Gastroesophageal sphincter (tissue), 3 donors: Measurements from ENCODE around the gene DNAI2.

Source experiments
- POLR2A ChIP-seq, 2 donors: fragments of 450-650 bp; IDR thresholded peaks; one replicate each; pipeline ENCODE4 v1.6.1; 2017; ENCODE audit warnings: antibody characterized with exemption in 2 of 2, mild to moderate bottlenecking in 2 of 2, moderate library complexity in 1 of 2
- TF ChIP-seq, protein P1 (sequence below), 4 experiments: fragments of 200-600 bp in 2 of 4; fragments of 450-650 bp in 2 of 4; sonication (generic) in 1 of 4; IDR thresholded peaks; one replicate each; pipeline ENCODE4 v1.5.1; 2017 to 2019; ENCODE audit warnings: antibody characterized with exemption in 4 of 4, mild to moderate bottlenecking in 2 of 4, moderate library complexity in 2 of 4

DNA sequence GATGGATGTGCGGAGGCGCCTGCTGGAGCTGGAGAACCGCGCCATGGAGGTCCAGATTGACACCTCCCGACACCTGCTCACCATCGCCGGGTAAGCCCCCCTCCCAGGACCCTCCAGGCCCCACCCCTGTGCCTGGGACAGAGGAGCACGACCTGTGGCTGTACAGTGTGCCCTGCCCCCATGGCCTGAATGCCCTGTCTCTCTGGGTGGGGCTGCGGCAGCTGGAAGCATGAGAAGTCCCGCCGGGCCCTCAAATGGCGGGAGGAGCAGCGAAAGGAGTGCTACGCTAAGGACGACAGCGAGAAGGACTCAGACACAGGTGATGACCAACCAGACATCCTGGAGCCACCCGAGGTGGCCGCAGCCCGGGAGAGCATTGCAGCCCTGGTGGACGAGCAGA is 76.5 kb downstream of the DNAI2 start:
- TF ChIP-seq, protein P1, sequence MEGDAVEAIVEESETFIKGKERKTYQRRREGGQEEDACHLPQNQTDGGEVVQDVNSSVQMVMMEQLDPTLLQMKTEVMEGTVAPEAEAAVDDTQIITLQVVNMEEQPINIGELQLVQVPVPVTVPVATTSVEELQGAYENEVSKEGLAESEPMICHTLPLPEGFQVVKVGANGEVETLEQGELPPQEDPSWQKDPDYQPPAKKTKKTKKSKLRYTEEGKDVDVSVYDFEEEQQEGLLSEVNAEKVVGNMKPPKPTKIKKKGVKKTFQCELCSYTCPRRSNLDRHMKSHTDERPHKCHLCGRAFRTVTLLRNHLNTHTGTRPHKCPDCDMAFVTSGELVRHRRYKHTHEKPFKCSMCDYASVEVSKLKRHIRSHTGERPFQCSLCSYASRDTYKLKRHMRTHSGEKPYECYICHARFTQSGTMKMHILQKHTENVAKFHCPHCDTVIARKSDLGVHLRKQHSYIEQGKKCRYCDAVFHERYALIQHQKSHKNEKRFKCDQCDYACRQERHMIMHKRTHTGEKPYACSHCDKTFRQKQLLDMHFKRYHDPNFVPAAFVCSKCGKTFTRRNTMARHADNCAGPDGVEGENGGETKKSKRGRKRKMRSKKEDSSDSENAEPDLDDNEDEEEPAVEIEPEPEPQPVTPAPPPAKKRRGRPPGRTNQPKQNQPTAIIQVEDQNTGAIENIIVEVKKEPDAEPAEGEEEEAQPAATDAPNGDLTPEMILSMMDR (IDR thresholded peaks at IDR 0.05) = no peak
- no peak for TF ChIP-seq POLR2A (IDR thresholded peaks at IDR 0.05)
